Peyer's patch (tissue), 4 donors: Measurements from ENCODE around the gene TBXA2R.

Experiments
- POLR2A ChIP-seq, 2 donors: fragments of 450-650 bp; IDR thresholded peaks; one replicate each; pipeline ENCODE4 v1.5.1; 2017; ENCODE audit warnings: antibody characterized with exemption in 2 of 2, mild to moderate bottlenecking in 2 of 2, moderate library complexity in 2 of 2
- TF ChIP-seq, protein P1 (sequence below), 6 experiments: fragments of 450-650 bp in 4 of 6; fragments of 200-600 bp in 2 of 6; sonication (generic) in 1 of 6; IDR thresholded peaks; one replicate each; pipeline ENCODE4 v1.5.1; 2017 to 2019; ENCODE audit warnings: antibody characterized with exemption in 6 of 6, mild to moderate bottlenecking in 3 of 6, moderate library complexity in 1 of 6

GRCh38 chr19:3641515-3642269 is 35.0 kb upstream of the TBXA2R start:
- TF ChIP-seq, protein P1, sequence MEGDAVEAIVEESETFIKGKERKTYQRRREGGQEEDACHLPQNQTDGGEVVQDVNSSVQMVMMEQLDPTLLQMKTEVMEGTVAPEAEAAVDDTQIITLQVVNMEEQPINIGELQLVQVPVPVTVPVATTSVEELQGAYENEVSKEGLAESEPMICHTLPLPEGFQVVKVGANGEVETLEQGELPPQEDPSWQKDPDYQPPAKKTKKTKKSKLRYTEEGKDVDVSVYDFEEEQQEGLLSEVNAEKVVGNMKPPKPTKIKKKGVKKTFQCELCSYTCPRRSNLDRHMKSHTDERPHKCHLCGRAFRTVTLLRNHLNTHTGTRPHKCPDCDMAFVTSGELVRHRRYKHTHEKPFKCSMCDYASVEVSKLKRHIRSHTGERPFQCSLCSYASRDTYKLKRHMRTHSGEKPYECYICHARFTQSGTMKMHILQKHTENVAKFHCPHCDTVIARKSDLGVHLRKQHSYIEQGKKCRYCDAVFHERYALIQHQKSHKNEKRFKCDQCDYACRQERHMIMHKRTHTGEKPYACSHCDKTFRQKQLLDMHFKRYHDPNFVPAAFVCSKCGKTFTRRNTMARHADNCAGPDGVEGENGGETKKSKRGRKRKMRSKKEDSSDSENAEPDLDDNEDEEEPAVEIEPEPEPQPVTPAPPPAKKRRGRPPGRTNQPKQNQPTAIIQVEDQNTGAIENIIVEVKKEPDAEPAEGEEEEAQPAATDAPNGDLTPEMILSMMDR (IDR thresholded peaks at IDR 0.05) = no peak
- no peak for TF ChIP-seq POLR2A (IDR thresholded peaks at IDR 0.05)
